IPS-11a (cell line): ENCODE measurements around the gene RNF113B.

Experiments
- H3K4me3 ChIP-seq: one replicate; pipeline ENCODE4 v1.5.1; 2013; ENCODE audit warnings: low read depth, low read length, control low read depth

The RNF113B gene

GRCh38 chr13:98142380-98143156 lies 34.5 kb downstream of the RNF113B start, which contains the start of gene FARP1:
TSS of gene FARP1 (plus strand) at chr13:98143094. CDS start at chr13:98213243, 70,149 bp downstream.
- H3K4me3 ChIP-seq: peak within 1 kb of the TSS; percentile 58

DNA sequence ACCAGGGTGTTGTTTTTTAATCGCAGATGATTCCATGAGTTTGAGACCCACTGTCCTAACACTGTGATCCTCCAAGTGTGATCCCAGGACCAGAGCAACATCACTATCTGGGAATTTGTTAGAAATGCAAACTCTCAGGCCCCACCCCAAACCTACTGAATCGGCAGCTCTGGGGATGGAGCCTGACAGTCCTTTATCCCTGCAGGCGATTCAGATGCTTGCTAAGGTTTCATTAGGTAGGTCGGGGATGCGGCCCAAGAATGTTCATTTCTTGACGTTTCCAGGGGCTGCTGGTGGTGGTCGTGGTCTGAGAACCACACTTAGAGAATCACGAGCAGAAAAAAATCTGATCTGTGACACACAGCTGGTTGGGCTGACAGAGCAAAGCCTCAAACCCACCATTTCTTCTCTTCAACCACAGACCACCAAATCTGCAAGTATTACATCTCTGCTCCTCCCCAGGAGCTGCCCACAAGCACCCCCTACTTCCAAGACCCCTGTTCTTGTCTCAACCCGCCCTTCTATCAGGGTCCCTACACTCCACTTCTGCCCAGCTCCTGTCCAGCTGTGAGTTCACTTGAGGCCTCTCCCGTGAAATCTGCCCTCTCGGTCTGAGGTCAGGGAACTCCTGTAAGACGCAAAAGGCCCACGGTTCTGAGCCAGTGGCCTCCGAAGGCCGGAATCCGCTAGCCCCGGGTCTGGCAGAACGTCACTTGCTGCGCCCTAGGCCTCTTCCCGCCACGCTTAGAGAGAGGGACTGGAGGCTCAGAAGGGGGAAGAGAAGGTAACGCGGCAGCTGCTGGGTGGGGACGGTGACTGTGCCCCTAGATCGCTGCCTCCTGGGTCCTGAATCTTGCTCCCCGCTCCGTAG lies 35.3 kb downstream of the RNF113B start:
- H3K4me3 ChIP-seq: peak overlapping the region; percentile 56

GRCh38 chr13:98141091-98141490 lies 36.0 kb downstream of the RNF113B start:
- no peak overlapping the region for H3K4me3 ChIP-seq

GRCh38 chr13:98134901-98135300 lies 42.2 kb downstream of the RNF113B start:
- H3K4me3 ChIP-seq: no peak overlapping the region

- H3K4me3 ChIP-seq: no peak overlapping the region
Measured at GRCh38 chr13:98133946-98134345, 43.1 kb downstream of the RNF113B start.

DNA sequence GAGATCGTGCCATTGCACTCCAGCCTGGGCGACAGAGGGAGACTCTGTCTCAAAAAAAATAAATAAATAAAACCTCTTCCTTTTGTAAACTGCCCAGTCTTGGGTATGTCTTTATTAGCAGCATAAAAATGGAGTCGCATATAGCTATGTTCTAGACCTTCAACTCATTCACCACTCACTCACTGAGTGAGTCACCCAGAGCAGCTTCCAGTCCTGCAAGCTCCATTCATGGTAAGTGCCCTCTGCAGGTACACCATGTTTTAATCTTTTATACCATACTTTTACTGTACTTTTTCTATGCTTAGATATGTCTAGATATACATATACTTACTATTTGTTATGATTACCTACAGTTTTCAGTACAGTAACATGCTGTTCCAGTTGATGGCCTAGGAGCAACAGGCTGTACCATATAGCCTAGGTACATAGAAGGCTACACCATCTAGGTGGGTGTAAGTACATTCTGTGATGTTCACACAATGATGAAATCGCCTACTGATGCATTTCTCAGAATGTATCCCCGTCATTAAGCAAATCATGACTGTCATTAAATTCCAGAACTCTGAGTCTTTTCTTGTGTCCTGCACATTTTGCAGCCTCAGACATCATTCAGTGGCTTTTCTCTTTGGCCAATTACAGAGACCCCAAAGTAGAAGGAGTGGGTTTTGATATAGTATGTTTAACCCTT lies 47.9 kb downstream of the RNF113B start:
- H3K4me3 ChIP-seq: no peak overlapping the region
